Caco-2 (cell line): ENCODE measurements around the gene CEP112. TPM values are rescaled to one million over a fixed set of nuclear protein-coding genes. Genes with fewer than 3 reads are reported as not detected.
"Not testable (repeated sequence)": the region's sequence is repeated elsewhere in the genome, so short reads cannot be mapped to it uniquely, and the experiment has no call there.

Experiments
- BruUV-seq: library from RNA; stranded (reverse); fragments of 400-500 nt; replicated peaks from 2 replicates; lab custom pipeline; 2021; lab: Mats Ljungman, UMichigan
- CTCF ChIA-PET: fragments of 300-600 bp; sonication (Branson Sonifier 250); formaldehyde crosslinking; loops from one replicate; lab custom pipeline; 2022; ENCODE audit warnings: antibody characterized with exemption; lab: Charles Lee
- POLR2A ChIA-PET: fragments of 300-600 bp; sonication (Branson Sonifier 250); formaldehyde crosslinking; loops from one replicate; lab custom pipeline; 2022; ENCODE audit warnings: antibody characterized with exemption; lab: Charles Lee
- DNase-seq, 2 experiments: peaks; one replicate each; pipeline versions ENCODE4 v3.0.0 to v3.0.0-alpha.2; 2020 to 2022
- H3K27me3 ChIP-seq: replicated peaks from 2 replicates; pipeline ENCODE4 v1.6.0; 2011; ENCODE audit warnings: low read length; ENCODE audit not compliant: control insufficient read depth, insufficient read depth
- H3K36me3 ChIP-seq: 2 replicates; pipeline ENCODE4 v1.5.1; 2011; ENCODE audit warnings: low read length; ENCODE audit not compliant: control insufficient read depth, insufficient read depth
- H3K4me1 ChIP-seq: fragments of 250-450 bp; sonication (Bioruptor Pico); 2 replicates; pipeline ENCODE4 v1.5.1; 2020; ENCODE audit warnings: mild to moderate bottlenecking
- H3K4me3 ChIP-seq: 2 replicates; pipeline ENCODE4 v1.5.1; 2011; ENCODE audit warnings: low read depth, mild to moderate bottlenecking, control low read depth, low read length
- H3K9me3 ChIP-seq: fragments of 250-450 bp; sonication (Bioruptor Pico); 2 replicates; pipeline ENCODE4 v1.5.1; 2020; ENCODE audit warnings: mild to moderate bottlenecking, moderate library complexity
- H3K27ac Mint-ChIP-seq: one replicate; pipeline ENCODE4 v1.8.0; 2022; ENCODE audit warnings: mixed read lengths; ENCODE audit not compliant: unreplicated experiment
- H3K27me3 Mint-ChIP-seq: one replicate; pipeline ENCODE4 v1.8.0; 2022; ENCODE audit warnings: mixed read lengths; ENCODE audit not compliant: insufficient read depth, unreplicated experiment
- H3K36me3 Mint-ChIP-seq: one replicate; pipeline ENCODE4 v1.8.0; 2022; ENCODE audit warnings: mild to moderate bottlenecking, mixed read lengths; ENCODE audit not compliant: insufficient read depth, unreplicated experiment
- H3K4me1 Mint-ChIP-seq: one replicate; pipeline ENCODE4 v1.8.0; 2022; ENCODE audit warnings: low read depth, mixed read lengths; ENCODE audit not compliant: unreplicated experiment
- H3K4me3 Mint-ChIP-seq: one replicate; pipeline ENCODE4 v1.8.0; 2022; ENCODE audit warnings: mild to moderate bottlenecking, moderate library complexity, mixed read lengths; ENCODE audit not compliant: unreplicated experiment
- H3K9me3 Mint-ChIP-seq: one replicate; pipeline ENCODE4 v1.8.0; 2022; ENCODE audit warnings: mixed read lengths; ENCODE audit not compliant: unreplicated experiment
- CTCF ChIP-seq, 2 experiments: fragments of 200-600 bp in 1 of 2; IDR thresholded peaks; 1 replicate in 1 of 2; 2 replicates in 1 of 2; pipeline versions ENCODE4 v1.5.1 to v1.8.0; 2011 to 2022; ENCODE audit warnings: antibody characterized with exemption in 1 of 2, control low read depth in 1 of 2, inconsistent platforms in 1 of 2, low read depth in 1 of 2, low read length in 1 of 2, mild to moderate bottlenecking in 1 of 2, moderate library complexity in 1 of 2; ENCODE audit not compliant: insufficient read depth in 1 of 2, severe bottlenecking in 1 of 2, unreplicated experiment in 1 of 2
- intact Hi-C: fragments of 100-400 bp; cut with micrococcal nuclease; formaldehyde crosslinking; loops from one replicate; pipeline ENCODE4 v1.10.0; 2022; ENCODE audit not compliant: unreplicated experiment
- total RNA-seq: library from RNA; stranded (reverse); gene quantifications from 2 replicates; pipeline ENCODE4 v1.2.3, GENCODE V29; 2022

CEP112 gene
- total RNA-seq, 1 experiment from 2014 or later = 4.7 TPM

GRCh38 chr17:65850486-65850885, 341.4 kb downstream of the CEP112 start:
- no peaks in the 10 kb centered on the region; the same call in 1 of the 2 replicates for H3K4me1 ChIP-seq
- POLR2A ChIA-PET = no interaction called here
- Mint-ChIP-seq H3K4me1 (peaks cover 10% of the 10 kb centered on the region), H3K4me3 (no peak overlapping the region), H3K27ac (no peak overlapping the region), H3K9me3 (no peaks in the 10 kb centered on the region), H3K27me3 (no peaks in the 10 kb centered on the region), H3K36me3 (no peaks in the 10 kb centered on the region)
- no peaks in the 10 kb centered on the region for H3K27me3 ChIP-seq
- no peaks in the 10 kb centered on the region for H3K36me3 ChIP-seq
- TF ChIP-seq CTCF (IDR thresholded peaks at IDR 0.05; ENCODE audit: insufficient read depth in 1 of 2, low read depth in 1 of 2, low read length in 1 of 2, severe bottlenecking in 1 of 2, unreplicated experiment in 1 of 2) = no peak
- BruUV-seq = no TSS peak
- intact Hi-C loops = no loop called here
- no peak for DNase-seq
- H3K9me3 ChIP-seq = no peaks in the 10 kb centered on the region
- CTCF ChIA-PET = no interaction called here
- H3K4me3 ChIP-seq = no peak overlapping the region

GRCh38 chr17:65848751-65849150, 343.2 kb downstream of the CEP112 start:
- Mint-ChIP-seq H3K9me3 (no peaks in the 10 kb centered on the region), H3K27me3 (no peaks in the 10 kb centered on the region), H3K36me3 (no peaks in the 10 kb centered on the region), H3K4me1 (peaks cover 10% of the 10 kb centered on the region), H3K4me3 (no peak overlapping the region), H3K27ac (no peak overlapping the region)
- H3K4me3 ChIP-seq = no peak overlapping the region
- BruUV-seq = no TSS peak
- intact Hi-C loops = no loop called here
- ChIA-PET CTCF (no interaction called here), POLR2A (no interaction called here)
- no peaks in the 10 kb centered on the region for H3K9me3 ChIP-seq
- DNase-seq = no peak
- no peak for TF ChIP-seq CTCF (IDR thresholded peaks at IDR 0.05; ENCODE audit: insufficient read depth in 1 of 2, low read depth in 1 of 2, low read length in 1 of 2, severe bottlenecking in 1 of 2, unreplicated experiment in 1 of 2)
- H3K36me3 ChIP-seq = no peaks in the 10 kb centered on the region
- no peaks in the 10 kb centered on the region for H3K27me3 ChIP-seq
- H3K4me1 ChIP-seq = no peaks in the 10 kb centered on the region; the same call in 1 of the 2 replicates

- Histone ChIP-seq H3K4me1 (no peaks in the 10 kb centered on the region), H3K36me3 (no peaks in the 10 kb centered on the region), H3K4me3 (no peak overlapping the region), H3K27me3 (no peaks in the 10 kb centered on the region), H3K9me3 (peaks cover 16% of the 10 kb centered on the region; the same call in 1 of the 2 replicates)
- Mint-ChIP-seq H3K9me3 (peaks cover 30% of the 10 kb centered on the region), H3K27me3 (no peaks in the 10 kb centered on the region), H3K4me3 (no peak overlapping the region), H3K36me3 (no peaks in the 10 kb centered on the region), H3K4me1 (no peaks in the 10 kb centered on the region), H3K27ac (no peak overlapping the region)
- POLR2A ChIA-PET = no interaction called here
- DNase-seq = no peak
- BruUV-seq = no TSS peak
- CTCF ChIA-PET = no interaction called here
- TF ChIP-seq CTCF (IDR thresholded peaks at IDR 0.05; ENCODE audit: insufficient read depth in 1 of 2, low read depth in 1 of 2, low read length in 1 of 2, severe bottlenecking in 1 of 2, unreplicated experiment in 1 of 2) = no peak
- intact Hi-C loops = no loop called here
Measured at GRCh38 chr17:65841089-65841488, 350.8 kb downstream of the CEP112 start.

GRCh38 chr17:65837232-65837631, 354.7 kb downstream of the CEP112 start:
- CTCF ChIA-PET, H3K36me3 ChIP-seq, H3K4me1 Mint-ChIP-seq, H3K27me3 Mint-ChIP-seq, H3K4me1 ChIP-seq, H3K27ac Mint-ChIP-seq, H3K36me3 Mint-ChIP-seq, BruUV-seq, DNase-seq, intact Hi-C loops, H3K4me3 ChIP-seq, H3K27me3 ChIP-seq, H3K4me3 Mint-ChIP-seq, POLR2A ChIA-PET: not testable (repeated sequence)
- peaks cover 69% of the 10 kb centered on the region for H3K9me3 Mint-ChIP-seq
- H3K9me3 ChIP-seq = peaks cover 25% of the 10 kb centered on the region
